Activated naive CD4-positive, alpha-beta T cell treated with anti-CD3 and anti-CD28 coated beads, Interleukin-2, amount 50 U/mL, for 16 hours (primary cell): ENCODE results near the gene OS9.

ENCODE experiments used
- DNase-seq: peaks from one replicate; pipeline ENCODE4 v3.0.0-alpha.2; 2020

Gene OS9

GRCh38 chr12:57722716-57723629, 29.0 kb downstream of the OS9 start:
- DNase-seq, result no peak

- no peak for DNase-seq
Measured at GRCh38 chr12:57723630-57723962, 29.7 kb downstream of the OS9 start.

GRCh38 chr12:57724003-57724935, 30.3 kb downstream of the OS9 start:
- DNase-seq, result no peak

- DNase-seq, result no peak
Measured at GRCh38 chr12:57724936-57725740, 31.2 kb downstream of the OS9 start.

- no peak for DNase-seq
Measured at GRCh38 chr12:57725851-57726150, 31.9 kb downstream of the OS9 start.

GRCh38 chr12:57726151-57726883, 32.4 kb downstream of the OS9 start:
- DNase-seq, result no peak

- no peak for DNase-seq
Measured at GRCh38 chr12:57726884-57727757, 33.2 kb downstream of the OS9 start.

GRCh38 chr12:57727758-57728395, 33.9 kb downstream of the OS9 start:
- DNase-seq, result no peak

- DNase-seq, result no peak
Measured at GRCh38 chr12:57729321-57729844, 35.5 kb downstream of the OS9 start.

- no peak for DNase-seq
Measured at GRCh38 chr12:57730336-57731067, 36.6 kb downstream of the OS9 start.

GRCh38 chr12:57731411-57732080, 37.6 kb downstream of the OS9 start:
- DNase-seq, result no peak

GRCh38 chr12:57732270-57732669, 38.3 kb downstream of the OS9 start:
- DNase-seq, result no peak

GRCh38 chr12:57732726-57733593, 39.0 kb downstream of the OS9 start:
- DNase-seq, result no peak

- no peak for DNase-seq
Measured at GRCh38 chr12:57733928-57734327, 40.0 kb downstream of the OS9 start.

GRCh38 chr12:57734591-57734990, 40.7 kb downstream of the OS9 start:
- DNase-seq, result no peak

- no peak for DNase-seq
Measured at GRCh38 chr12:57735198-57735855, 41.4 kb downstream of the OS9 start.

- no peak for DNase-seq
Measured at GRCh38 chr12:57735952-57736740, 42.2 kb downstream of the OS9 start.
